Stimulated activated CD8-positive, alpha-beta memory T cell treated with anti-CD3 and anti-CD28 coated beads, Interleukin-2, amount 100 ng/mL, for 1 hour (primary cell): ENCODE results near the gene LYRM9.
"Not testable (repeated sequence)": the region's sequence is repeated elsewhere in the genome, so short reads cannot be mapped to it uniquely, and the experiment has no call there.

Source experiments
- DNase-seq, 2 donors: peaks; one replicate each; pipeline ENCODE4 v3.0.0-alpha.2; 2020; ENCODE audit warnings: low read depth in 2 of 2

LYRM9 gene

DNA sequence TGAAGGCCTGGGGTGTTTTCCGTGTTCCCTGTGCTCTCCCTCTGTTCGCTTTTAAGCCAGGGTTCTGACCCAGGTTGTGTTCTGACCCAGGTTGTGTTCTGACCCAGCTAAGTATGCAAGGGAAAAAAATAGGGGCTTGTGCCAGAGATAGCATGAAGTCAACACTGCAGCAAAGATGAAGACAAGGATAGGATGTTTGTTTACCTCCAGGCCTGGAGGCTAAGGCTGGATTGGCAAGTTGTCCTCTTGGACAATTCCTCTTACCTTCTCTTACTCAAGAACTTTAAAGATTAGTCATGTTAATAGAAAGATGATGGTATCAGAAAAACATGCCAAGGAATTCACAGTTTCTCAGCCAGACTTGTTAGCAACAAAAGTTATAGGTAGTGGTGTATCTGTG lies 19.4 kb downstream of the LYRM9 start:
- no peak for DNase-seq

DNA sequence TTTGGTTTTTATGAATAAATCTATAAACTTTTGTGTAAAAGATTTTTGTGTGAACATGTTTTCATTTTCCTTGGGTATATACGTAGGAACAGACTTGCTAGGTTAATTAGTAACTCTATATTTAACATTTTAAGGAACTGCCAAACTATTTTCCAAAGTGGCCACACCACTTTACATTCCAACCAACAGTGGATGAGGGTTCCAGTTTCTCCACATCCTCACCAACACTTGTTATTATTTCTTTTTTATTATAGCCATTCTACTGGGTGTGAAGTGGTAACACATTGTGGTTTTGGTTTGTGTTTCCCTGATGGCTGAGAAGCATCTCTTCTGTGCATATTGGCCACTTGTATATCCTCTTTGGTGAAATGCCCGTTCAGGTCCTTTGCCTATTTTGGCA lies 20.0 kb downstream of the LYRM9 start:
- DNase-seq = no peak

GRCh38 chr17:27872776-27873175 lies 20.4 kb downstream of the LYRM9 start:
- no peak for DNase-seq

DNA sequence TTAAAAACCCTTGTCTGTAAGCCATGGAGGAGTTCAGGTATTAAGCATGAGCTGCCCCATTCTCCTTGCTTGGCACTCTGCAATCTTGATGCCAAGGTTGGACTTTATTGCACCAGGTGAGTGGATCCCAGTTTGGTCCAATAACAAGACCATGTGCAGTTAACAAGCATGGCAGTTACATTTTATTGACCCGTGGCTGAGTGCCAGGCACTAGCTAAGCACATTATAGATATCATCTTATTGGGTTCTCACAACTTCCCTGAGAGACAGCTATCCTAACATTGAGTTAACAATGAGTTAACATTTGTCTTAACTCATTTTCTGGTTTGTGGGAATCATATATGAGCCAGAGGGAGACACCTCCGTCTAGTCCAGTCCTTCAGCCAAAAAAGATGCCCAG lies 21.8 kb downstream of the LYRM9 start:
- DNase-seq = no peak

DNA sequence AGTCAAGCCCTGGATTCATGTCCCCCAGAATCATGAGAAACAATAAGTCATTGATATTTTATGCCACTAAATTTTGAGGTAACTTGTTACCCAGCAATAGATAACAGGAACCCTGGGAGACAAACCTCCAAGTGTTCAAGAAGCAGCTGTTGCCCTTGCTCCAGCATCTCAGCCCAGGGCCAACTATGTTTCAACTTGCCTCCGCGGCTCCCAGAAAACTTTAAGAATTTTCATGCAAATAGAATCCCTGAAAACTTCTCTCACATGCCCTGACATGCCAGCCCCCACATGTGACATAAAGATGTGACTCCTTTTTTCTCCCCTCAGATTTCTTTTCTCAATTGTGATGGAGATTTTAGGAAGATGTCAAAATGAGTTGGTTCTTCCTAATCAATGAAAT lies 22.8 kb downstream of the LYRM9 start:
- DNase-seq = no peak

- DNase-seq = no peak
Observed at GRCh38 chr17:27868565-27868964, 24.6 kb downstream of the LYRM9 start.

GRCh38 chr17:27862840-27863239 lies 30.3 kb downstream of the LYRM9 start:
- DNase-seq = no peak

- no peak for DNase-seq
Observed at GRCh38 chr17:27862004-27862403, 31.2 kb downstream of the LYRM9 start.

- DNase-seq = no peak
Observed at GRCh38 chr17:27860971-27861664, 32.0 kb downstream of the LYRM9 start.

DNA sequence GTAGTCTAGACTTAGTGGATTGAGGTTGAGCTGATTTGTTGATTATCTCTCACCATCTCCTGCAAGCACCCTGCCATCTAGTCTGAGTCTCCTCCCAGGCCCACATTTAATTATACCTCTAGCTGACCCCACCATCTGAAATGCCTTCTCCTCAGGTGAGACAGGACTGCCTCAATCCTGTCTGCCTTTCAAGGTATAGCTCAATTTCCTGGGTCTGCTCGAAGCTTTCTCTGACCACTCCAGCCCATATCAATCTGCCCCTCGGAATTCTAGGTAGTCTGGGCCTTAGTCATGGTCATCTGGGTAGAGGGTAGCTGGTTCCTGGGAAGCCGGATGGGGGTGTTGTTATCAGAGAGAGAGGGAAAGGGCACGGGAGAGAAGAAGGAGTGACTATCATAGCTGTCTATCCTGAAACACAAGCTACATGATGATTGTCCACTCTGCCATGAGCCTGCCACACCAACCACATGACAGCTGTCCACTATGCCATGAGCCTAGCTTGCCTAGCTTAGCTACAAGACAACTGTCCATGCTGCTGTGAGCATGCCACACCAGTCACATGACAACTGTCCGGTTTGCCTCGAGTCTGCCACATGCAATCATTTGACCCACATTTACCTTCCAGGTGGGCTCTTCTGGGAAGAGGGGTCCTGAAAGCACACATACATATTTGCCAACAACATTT lies 34.4 kb downstream of the LYRM9 start:
- no peak for DNase-seq

- no peak for DNase-seq
Observed at GRCh38 chr17:27856676-27857432, 36.3 kb downstream of the LYRM9 start.

GRCh38 chr17:27855454-27855853 lies 37.7 kb downstream of the LYRM9 start:
- no peak for DNase-seq

GRCh38 chr17:27854163-27854562 lies 39.0 kb downstream of the LYRM9 start:
- DNase-seq = no peak

- DNase-seq = no peak
Observed at GRCh38 chr17:27853091-27853490, 40.1 kb downstream of the LYRM9 start.

GRCh38 chr17:27849474-27850185 lies 43.5 kb downstream of the LYRM9 start:
- DNase-seq = no peak

GRCh38 chr17:27848931-27849330 lies 44.2 kb downstream of the LYRM9 start:
- no peak for DNase-seq

DNA sequence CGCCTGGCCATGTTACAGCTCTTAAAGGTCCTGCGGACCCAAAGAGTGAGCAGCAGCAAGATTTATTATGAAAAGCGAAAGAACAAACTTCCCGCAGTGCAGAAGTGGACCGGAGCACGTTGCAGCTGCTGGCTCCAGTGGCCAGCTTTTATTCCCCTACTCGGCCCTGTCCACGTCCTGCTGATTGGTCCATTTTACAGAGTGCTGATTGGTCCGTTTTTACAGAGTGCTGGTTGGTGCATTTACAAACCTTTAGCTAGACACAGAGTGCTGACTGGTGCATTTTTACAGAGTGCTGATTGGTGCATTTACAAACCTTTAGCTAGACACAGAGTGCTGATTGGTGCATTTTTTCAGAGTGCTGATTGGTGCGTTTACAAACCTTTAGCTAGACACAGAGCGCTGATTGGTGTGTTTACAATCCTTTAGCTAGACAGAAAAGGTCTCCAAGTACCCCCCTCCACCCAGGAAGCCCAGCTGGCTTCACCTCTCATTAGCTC lies 46.3 kb downstream of the LYRM9 start:
- not testable (repeated sequence) for DNase-seq

DNA sequence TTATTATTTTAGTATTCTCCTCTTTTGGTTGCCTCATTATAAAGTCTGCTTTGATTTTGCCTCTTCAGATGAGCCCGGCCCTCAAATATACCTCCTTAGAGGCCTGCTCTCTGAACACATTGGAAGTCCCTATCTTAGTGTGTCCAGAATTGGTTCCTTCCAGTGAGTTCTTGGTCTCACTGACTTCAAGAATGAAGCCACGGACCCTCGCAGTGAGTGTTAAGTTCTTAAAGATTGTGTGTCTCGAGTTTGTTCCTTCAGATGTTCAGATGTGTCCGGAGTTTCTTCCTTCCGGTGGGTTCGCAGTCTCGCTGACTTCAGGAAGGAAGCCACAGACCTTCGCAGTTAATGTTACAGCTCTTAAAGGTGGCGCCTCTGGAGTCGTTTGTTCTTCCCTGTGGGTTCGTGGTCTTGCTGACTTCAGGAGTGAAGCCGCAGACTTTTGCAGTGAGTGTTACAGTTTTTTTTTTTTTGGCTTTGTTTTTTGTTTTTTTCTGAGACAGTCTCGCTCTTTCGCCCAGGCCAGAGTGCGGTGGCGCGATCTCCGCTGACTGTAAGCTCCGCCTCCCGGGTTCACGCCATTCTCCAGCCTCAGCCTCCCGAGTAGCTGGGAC lies 47.0 kb downstream of the LYRM9 start:
- peak in 1 of 2 donors; percentile 4 for DNase-seq

- DNase-seq = no peak
Observed at GRCh38 chr17:27845264-27846041, 47.7 kb downstream of the LYRM9 start.

GRCh38 chr17:27840688-27841087 lies 52.5 kb downstream of the LYRM9 start:
- DNase-seq = no peak

DNA sequence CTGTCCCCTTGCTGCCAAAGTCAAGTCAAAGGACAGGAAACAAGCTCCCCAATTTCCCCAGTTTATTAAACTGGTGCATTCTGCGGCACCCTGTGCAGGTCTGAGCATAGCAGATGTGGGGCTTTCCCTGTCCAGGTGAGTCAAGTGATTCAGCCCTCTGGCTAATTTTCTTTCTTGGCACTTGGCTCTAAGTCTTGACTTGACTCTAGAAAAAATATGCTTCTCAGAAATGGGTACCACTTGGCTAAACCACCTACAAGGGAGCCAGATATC lies 52.8 kb downstream of the LYRM9 start:
- DNase-seq = not testable (repeated sequence)
